IPS-NIHi7 (cell line): ENCODE measurements around the gene YIPF5.

Experiments used
- DNase-seq: peaks from one replicate; pipeline ENCODE4 v3.0.0; 2012; ENCODE audit warnings: mixed read lengths; ENCODE audit errors: extremely low spot score

YIPF5 gene

GRCh38 chr5:144170276-144171024, at the start of gene YIPF5, which contains the start of gene KCTD16:
TSS of gene YIPF5 (minus strand) at chr5:144170659. CDS start at chr5:144169955, 704 bp downstream.
TSS of gene KCTD16 (plus strand) at chr5:144170873.
- DNase-seq = peak; percentile 98

- no peak for DNase-seq
Measured at GRCh38 chr5:144219869-144220268, 49.4 kb upstream of the YIPF5 start.

GRCh38 chr5:144210655-144211054, 40.2 kb upstream of the YIPF5 start:
- DNase-seq = no peak

GRCh38 chr5:144209361-144209760, 38.9 kb upstream of the YIPF5 start:
- no peak for DNase-seq

GRCh38 chr5:144207875-144208444, 37.5 kb upstream of the YIPF5 start:
- DNase-seq = no peak

- DNase-seq = no peak
Measured at GRCh38 chr5:144206141-144206540, 35.7 kb upstream of the YIPF5 start.

GRCh38 chr5:144205141-144205551, 34.7 kb upstream of the YIPF5 start:
- peak; percentile 52 for DNase-seq

- DNase-seq = peak; percentile 33
Measured at GRCh38 chr5:144203750-144204596, 33.5 kb upstream of the YIPF5 start.

- DNase-seq = no peak
Measured at GRCh38 chr5:144202726-144203125, 32.3 kb upstream of the YIPF5 start.

- DNase-seq = no peak
Measured at GRCh38 chr5:144202072-144202471, 31.6 kb upstream of the YIPF5 start.

GRCh38 chr5:144201588-144201987, 31.1 kb upstream of the YIPF5 start:
- DNase-seq = no peak

GRCh38 chr5:144198386-144198785, 27.9 kb upstream of the YIPF5 start:
- no peak for DNase-seq

GRCh38 chr5:144196612-144197011, 26.2 kb upstream of the YIPF5 start:
- DNase-seq = no peak

- DNase-seq = no peak
Measured at GRCh38 chr5:144195448-144195847, 25.0 kb upstream of the YIPF5 start.

- DNase-seq = no peak
Measured at GRCh38 chr5:144194144-144194543, 23.7 kb upstream of the YIPF5 start.

- no peak for DNase-seq
Measured at GRCh38 chr5:144192661-144193060, 22.2 kb upstream of the YIPF5 start.

GRCh38 chr5:144191998-144192397, 21.5 kb upstream of the YIPF5 start:
- peak; percentile 50 for DNase-seq

- no peak for DNase-seq
Measured at GRCh38 chr5:144191531-144191930, 21.1 kb upstream of the YIPF5 start.

GRCh38 chr5:144189800-144190429, 19.5 kb upstream of the YIPF5 start:
- DNase-seq = no peak

- no peak for DNase-seq
Measured at GRCh38 chr5:144187699-144188294, 17.3 kb upstream of the YIPF5 start.

- DNase-seq = no peak
Measured at GRCh38 chr5:144183254-144183889, 12.9 kb upstream of the YIPF5 start.
